ENCODE measurements around the gene CYSRT1. TPM values are rescaled to one million over a fixed set of nuclear protein-coding genes. Genes with fewer than 3 reads are reported as not detected.

The CYSRT1 gene
- total RNA-seq, 1 experiment from 2014 or later: 1.0 TPM

DNA sequence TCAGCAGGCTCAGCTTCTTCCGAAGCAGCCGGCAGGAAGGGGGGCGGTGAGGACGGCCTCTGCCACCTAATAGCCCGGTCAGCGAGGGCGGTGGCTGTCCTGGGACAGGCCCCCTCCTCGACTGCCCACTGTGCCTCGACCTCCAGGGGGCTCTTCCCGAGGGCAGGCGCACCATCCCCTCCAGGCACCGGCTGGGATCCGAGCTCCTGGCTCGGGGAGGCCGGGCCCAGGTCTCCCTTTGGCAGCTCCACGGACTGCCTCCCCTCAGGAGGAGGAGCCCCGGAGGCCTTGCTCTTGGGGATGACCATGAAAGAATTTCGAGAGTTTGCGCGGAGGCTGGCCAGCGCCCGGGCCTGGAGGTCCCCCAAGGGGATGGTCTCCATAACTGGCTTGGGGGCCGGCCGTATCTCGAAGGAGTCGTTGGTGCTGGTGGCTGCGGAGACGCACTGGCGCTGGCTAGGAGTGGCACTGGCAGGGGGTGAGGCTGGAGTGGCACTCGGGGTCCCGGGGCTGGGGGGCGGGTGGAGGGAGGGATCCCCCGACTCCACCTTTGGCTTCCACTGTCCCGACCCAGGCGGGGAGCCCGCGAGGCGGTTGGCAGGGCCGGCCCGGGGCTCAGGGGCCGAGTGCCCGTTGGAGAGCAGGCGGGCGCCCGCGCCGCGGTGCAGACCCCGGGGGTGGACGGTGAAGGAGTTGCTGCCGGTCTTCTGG, 25.4 kb upstream of the CYSRT1 start:
- Histone ChIP-seq H3K27ac (ENCODE audit: insufficient read length, low read depth, low read length) (no peak overlapping the region), H4K91ac (ENCODE audit: insufficient read length, low read depth, low read length) (no peak overlapping the region), H2BK12ac (ENCODE audit: insufficient read length, low read depth, low read length) (no peak overlapping the region), H2AK5ac (ENCODE audit: insufficient read length, low read length) (no peak overlapping the region), H3K4ac (ENCODE audit: low read depth, low read length) (no peak overlapping the region), H3K4me1 (ENCODE audit: insufficient read depth, low read length) (no peaks in the 10 kb centered on the region; the same call in 1 of the 2 replicates), H3K79me1 (ENCODE audit: insufficient read depth, low read depth, low read length, poor library complexity, severe bottlenecking) (peaks cover 11% of the 10 kb centered on the region), H2BK5ac (ENCODE audit: insufficient read length, low read length) (no peak overlapping the region), H3K27me3 (ENCODE audit: insufficient read depth, low read length) (no peaks in the 10 kb centered on the region), H2BK20ac (ENCODE audit: low read depth, low read length, poor library complexity, severe bottlenecking) (no peak overlapping the region), H4K20me1 (ENCODE audit: control insufficient read depth, insufficient read depth, insufficient read length) (no peaks in the 10 kb centered on the region), H3K9ac (ENCODE audit: extremely low read depth, insufficient read length, low read length) (no peak overlapping the region), H4K8ac (replicated peaks; ENCODE audit: insufficient read length, low read depth, low read length) (no peak overlapping the region), H3K14ac (ENCODE audit: insufficient read depth, low read length) (no peak overlapping the region), H3K23me2 (ENCODE audit: insufficient read length, low read depth, low read length, poor library complexity, severe bottlenecking) (peaks cover 2% of the 10 kb centered on the region), H2BK15ac (ENCODE audit: low read depth, low read length) (no peak overlapping the region), H3T11ph (ENCODE audit: low read length) (no peak overlapping the region), H3K79me2 (ENCODE audit: insufficient read depth, low read length) (peaks cover 6% of the 10 kb centered on the region; the same call in 1 of the 2 replicates), H3K56ac (ENCODE audit: insufficient read length, low read depth, low read length) (no peak overlapping the region), H4K5ac (ENCODE audit: insufficient read length, low read depth, low read length) (no peak overlapping the region), H3K18ac (ENCODE audit: insufficient read length, low read depth, low read length) (no peak overlapping the region), H3K9me3 (ENCODE audit: control insufficient read depth, low read depth, low read length) (no peaks in the 10 kb centered on the region), H3K23ac (ENCODE audit: insufficient read length, low read depth, low read length) (no peak overlapping the region), H2AFZ (ENCODE audit: low read length) (no peak overlapping the region), H2BK120ac (ENCODE audit: low read depth, low read length, poor library complexity, severe bottlenecking) (no peak overlapping the region), H3K4me2 (ENCODE audit: insufficient read depth, insufficient read length, low read length) (peak overlapping the region; percentile 24)
- Mint-ChIP-seq H3K27ac (no peak overlapping the region), H3K4me3 (peak overlapping the region; percentile 78 to 88), H3K27me3 (ENCODE audit: low read depth) (peaks cover 2% of the 10 kb centered on the region; the same call in 1 of the 2 replicates), H3K36me3 (ENCODE audit: insufficient read depth in 1 of 3, low read depth in 3 of 3) (peaks cover 0 to 6% (median 0%) of the 10 kb centered on the region in 3 experiments; a peak in 3 of 7 replicates), H3K4me1 (peaks cover 18 to 35% of the 10 kb centered on the region in 2 experiments), H3K9me3 (no peaks in the 10 kb centered on the region)
- no CpG with 5 or more reads among the region's 51 CpGs for WGBS (ENCODE audit: extremely low coverage, insufficient read length, low lambda C conversion rate)
- TF ChIP-seq, protein P1, sequence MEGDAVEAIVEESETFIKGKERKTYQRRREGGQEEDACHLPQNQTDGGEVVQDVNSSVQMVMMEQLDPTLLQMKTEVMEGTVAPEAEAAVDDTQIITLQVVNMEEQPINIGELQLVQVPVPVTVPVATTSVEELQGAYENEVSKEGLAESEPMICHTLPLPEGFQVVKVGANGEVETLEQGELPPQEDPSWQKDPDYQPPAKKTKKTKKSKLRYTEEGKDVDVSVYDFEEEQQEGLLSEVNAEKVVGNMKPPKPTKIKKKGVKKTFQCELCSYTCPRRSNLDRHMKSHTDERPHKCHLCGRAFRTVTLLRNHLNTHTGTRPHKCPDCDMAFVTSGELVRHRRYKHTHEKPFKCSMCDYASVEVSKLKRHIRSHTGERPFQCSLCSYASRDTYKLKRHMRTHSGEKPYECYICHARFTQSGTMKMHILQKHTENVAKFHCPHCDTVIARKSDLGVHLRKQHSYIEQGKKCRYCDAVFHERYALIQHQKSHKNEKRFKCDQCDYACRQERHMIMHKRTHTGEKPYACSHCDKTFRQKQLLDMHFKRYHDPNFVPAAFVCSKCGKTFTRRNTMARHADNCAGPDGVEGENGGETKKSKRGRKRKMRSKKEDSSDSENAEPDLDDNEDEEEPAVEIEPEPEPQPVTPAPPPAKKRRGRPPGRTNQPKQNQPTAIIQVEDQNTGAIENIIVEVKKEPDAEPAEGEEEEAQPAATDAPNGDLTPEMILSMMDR (conservative IDR thresholded peaks at IDR 0.05): no peak
- no peak for DNase-seq

Measured in H9 (cell line).